OCI-LY7 (cell line): Measurements from ENCODE around the gene FAM169A.
"Not testable (repeated sequence)": the region's sequence is repeated elsewhere in the genome, so short reads cannot be mapped to it uniquely, and the experiment has no call there.

Source experiments
- EZH2phosphoT487 ChIP-seq: fragments of 200-600 bp; sonication (generic); IDR thresholded peaks from 2 replicates; pipeline ENCODE4 v1.6.1; 2018; ENCODE audit warnings: low read depth, borderline replicate concordance, mild to moderate bottlenecking, mixed run types, antibody characterized with exemption, low read length, moderate library complexity, mixed read lengths
- TF ChIP-seq, protein P1 (sequence below): fragments of 200-600 bp; sonication (generic); conservative IDR thresholded peaks from 2 replicates; pipeline ENCODE4 v1.5.1; 2014; ENCODE audit warnings: mild to moderate bottlenecking, antibody characterized with exemption, low read length, moderate library complexity, mixed read lengths

DNA sequence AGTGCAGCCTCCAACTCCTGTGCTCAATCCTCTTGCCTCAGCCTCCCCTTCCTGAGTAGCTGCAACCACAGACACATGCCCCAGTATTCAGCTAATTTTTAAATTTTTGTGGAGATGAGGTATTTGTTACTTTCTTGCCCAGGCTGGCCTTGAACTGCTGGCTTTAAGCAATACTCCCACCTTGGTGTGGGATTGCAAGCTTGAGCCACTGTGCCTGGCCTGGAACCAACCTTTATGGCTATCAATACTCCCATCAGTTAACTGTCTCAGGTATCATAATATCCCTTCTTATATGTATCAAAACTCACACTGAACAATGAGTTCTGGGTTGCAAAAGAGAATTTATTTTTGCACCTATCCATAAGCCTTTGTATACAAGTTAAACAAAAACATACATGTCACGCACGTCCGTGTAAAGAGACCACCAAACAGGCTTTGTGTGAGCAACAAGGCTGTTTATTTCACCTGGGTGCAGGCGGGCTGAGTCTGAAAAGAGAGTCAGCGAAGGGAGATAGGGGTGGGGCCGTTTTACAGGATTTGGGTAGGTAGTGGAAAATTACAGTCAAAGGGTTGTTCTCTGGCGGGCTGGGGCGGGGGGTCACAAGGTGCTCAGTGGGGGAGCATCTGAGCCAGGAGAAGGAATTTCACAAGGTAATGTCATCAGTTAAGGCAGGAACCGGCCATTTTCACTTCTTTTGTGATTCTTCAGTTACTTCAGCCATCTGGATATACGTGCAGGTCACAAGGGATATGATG, 16.4 kb upstream of the FAM169A start:
- TF ChIP-seq, protein P1, sequence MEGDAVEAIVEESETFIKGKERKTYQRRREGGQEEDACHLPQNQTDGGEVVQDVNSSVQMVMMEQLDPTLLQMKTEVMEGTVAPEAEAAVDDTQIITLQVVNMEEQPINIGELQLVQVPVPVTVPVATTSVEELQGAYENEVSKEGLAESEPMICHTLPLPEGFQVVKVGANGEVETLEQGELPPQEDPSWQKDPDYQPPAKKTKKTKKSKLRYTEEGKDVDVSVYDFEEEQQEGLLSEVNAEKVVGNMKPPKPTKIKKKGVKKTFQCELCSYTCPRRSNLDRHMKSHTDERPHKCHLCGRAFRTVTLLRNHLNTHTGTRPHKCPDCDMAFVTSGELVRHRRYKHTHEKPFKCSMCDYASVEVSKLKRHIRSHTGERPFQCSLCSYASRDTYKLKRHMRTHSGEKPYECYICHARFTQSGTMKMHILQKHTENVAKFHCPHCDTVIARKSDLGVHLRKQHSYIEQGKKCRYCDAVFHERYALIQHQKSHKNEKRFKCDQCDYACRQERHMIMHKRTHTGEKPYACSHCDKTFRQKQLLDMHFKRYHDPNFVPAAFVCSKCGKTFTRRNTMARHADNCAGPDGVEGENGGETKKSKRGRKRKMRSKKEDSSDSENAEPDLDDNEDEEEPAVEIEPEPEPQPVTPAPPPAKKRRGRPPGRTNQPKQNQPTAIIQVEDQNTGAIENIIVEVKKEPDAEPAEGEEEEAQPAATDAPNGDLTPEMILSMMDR: not testable (repeated sequence)
- not testable (repeated sequence) for TF ChIP-seq EZH2phosphoT487
